ENCODE results near the gene EVX2. TPM values are rescaled to one million over a fixed set of nuclear protein-coding genes. Genes with fewer than 3 reads are reported as not detected.

The EVX2 gene
- total RNA-seq, 4 donors from 2014 or later: 0.28 TPM; not detected in 3

DNA sequence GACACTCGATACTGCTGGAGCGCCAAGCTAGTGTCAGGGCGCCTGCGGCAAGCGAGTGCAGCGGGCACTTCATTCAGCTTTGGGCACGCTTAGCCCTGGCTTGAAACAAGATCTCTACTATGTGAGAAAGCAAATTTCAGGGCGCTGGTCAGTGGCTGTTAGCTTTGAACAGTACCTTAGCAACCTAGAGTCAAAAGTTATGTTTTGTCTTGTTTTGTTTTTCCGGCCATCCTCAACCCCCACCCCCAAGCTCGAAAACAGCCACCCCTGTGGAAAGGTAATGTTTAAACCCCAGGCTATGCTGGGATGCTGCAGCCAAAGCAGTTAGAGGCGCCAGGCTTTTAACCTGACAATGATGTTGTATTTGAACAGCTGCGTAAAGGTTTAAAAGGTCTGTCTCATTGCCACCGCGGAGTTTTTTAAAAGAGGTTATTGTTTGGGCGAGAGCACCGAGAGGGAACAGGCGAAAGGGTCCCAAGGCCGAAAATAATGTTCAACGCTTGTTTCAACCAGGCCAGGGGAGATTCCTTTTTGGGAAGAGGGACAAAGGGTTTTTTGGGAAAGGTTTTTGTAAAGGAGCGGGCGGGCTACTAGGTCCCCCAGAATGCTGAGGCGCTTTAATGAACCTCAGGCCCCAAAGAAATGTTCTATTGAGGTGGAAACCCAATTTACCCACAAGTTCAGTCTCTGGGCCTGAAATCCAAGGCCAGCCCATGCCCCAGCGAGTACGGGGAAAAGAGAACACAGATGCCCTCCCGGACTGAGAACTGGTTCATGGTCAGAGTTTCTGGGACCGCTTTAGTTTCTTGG lies 30.6 kb upstream of the EVX2 start:
- H3K36me3 ChIP-seq: no peaks in the 10 kb centered on the region
- no peak for DNase-seq
- peak overlapping the region; percentile 43 to 51 for H3K4me3 ChIP-seq
- peak overlapping the region; percentile 98 to 99 for H3K27ac ChIP-seq
- H3K27me3 ChIP-seq: no peaks in the 10 kb centered on the region
- TF ChIP-seq, protein P1, sequence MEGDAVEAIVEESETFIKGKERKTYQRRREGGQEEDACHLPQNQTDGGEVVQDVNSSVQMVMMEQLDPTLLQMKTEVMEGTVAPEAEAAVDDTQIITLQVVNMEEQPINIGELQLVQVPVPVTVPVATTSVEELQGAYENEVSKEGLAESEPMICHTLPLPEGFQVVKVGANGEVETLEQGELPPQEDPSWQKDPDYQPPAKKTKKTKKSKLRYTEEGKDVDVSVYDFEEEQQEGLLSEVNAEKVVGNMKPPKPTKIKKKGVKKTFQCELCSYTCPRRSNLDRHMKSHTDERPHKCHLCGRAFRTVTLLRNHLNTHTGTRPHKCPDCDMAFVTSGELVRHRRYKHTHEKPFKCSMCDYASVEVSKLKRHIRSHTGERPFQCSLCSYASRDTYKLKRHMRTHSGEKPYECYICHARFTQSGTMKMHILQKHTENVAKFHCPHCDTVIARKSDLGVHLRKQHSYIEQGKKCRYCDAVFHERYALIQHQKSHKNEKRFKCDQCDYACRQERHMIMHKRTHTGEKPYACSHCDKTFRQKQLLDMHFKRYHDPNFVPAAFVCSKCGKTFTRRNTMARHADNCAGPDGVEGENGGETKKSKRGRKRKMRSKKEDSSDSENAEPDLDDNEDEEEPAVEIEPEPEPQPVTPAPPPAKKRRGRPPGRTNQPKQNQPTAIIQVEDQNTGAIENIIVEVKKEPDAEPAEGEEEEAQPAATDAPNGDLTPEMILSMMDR (IDR thresholded peaks at IDR 0.05): no peak
- no peak for TF ChIP-seq POLR2A (IDR thresholded peaks at IDR 0.05)
- no peaks in the 10 kb centered on the region for H3K9me3 ChIP-seq
- no peaks in the 10 kb centered on the region for H3K4me1 ChIP-seq
- intact Hi-C loops (cut with DNase I; ENCODE audit: low total_unique reads): no loop called here

GRCh38 chr2:176112375-176113302 lies 28.9 kb upstream of the EVX2 start:
- TF ChIP-seq, protein P1 (IDR thresholded peaks at IDR 0.05): no peak
- no peak for TF ChIP-seq POLR2A (IDR thresholded peaks at IDR 0.05)
- H3K4me3 ChIP-seq: peak overlapping the region; percentile 36 to 51
- no peak for DNase-seq
- intact Hi-C loops (cut with DNase I; ENCODE audit: low total_unique reads): no loop called here
- no peaks in the 10 kb centered on the region for H3K9me3 ChIP-seq
- H3K36me3 ChIP-seq: no peaks in the 10 kb centered on the region
- peak overlapping the region; percentile 98 to 99 for H3K27ac ChIP-seq
- H3K27me3 ChIP-seq: peaks cover 0 to 3% of the 10 kb centered on the region in 2 donors
- no peaks in the 10 kb centered on the region for H3K4me1 ChIP-seq

- Histone ChIP-seq H3K9me3 (no peaks in the 10 kb centered on the region), H3K36me3 (no peaks in the 10 kb centered on the region), H3K27me3 (peaks cover 0 to 3% of the 10 kb centered on the region in 2 donors), H3K4me3 (peak overlapping the region; percentile 36 to 51), H3K4me1 (peaks cover 0 to 2% of the 10 kb centered on the region in 2 donors), H3K27ac (peak overlapping the region; percentile 98 to 99)
- no peak for DNase-seq
- intact Hi-C loops (cut with DNase I; ENCODE audit: low total_unique reads): no loop called here
- TF ChIP-seq, protein P1 (IDR thresholded peaks at IDR 0.05): no peak
- TF ChIP-seq POLR2A (IDR thresholded peaks at IDR 0.05): no peak
Measured at GRCh38 chr2:176111846-176112374, 28.1 kb upstream of the EVX2 start.

DNA sequence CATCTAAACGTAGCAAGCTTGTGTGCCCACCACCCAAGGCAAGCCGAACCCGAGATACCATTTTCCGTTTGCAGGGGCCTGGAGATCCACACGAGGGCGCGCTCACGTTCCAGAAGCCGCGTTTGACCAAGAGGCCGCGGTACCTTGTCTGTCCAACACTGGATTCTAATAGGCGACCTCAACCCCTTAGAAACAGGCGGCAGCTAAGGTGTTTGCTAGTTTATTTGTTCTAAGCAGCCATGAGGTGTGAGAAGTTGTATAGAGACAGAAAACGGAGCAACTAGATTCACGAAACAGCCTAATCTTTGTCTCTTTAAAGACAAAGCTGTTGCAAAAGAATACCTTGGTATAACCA lies 27.5 kb upstream of the EVX2 start:
- Histone ChIP-seq H3K27ac (peak overlapping the region; percentile 98 to 99), H3K36me3 (no peaks in the 10 kb centered on the region), H3K27me3 (peaks cover 0 to 3% of the 10 kb centered on the region in 2 donors), H3K9me3 (no peaks in the 10 kb centered on the region), H3K4me3 (peak overlapping the region; percentile 36 to 51), H3K4me1 (peaks cover 0 to 8% of the 10 kb centered on the region in 2 donors)
- TF ChIP-seq, protein P1 (IDR thresholded peaks at IDR 0.05): peak; percentile 61 to 86 (median 70)
- peak in 1 of 2 donors; percentile 21 for TF ChIP-seq POLR2A (IDR thresholded peaks at IDR 0.05)
- intact Hi-C loops (cut with DNase I; ENCODE audit: low total_unique reads): no loop called here
- peak; percentile 76 to 86 for DNase-seq

Measured in uterus (tissue), 4 donors.